ENCODE results near the gene TMEM217. TPM values are rescaled to one million over a fixed set of nuclear protein-coding genes. Genes with fewer than 3 reads are reported as not detected.

TMEM217 gene
- total and polyA plus RNA-seq, 7 experiments from 2014 or later = 0.28 to 2.8 (median 0.78) TPM; not detected in 2

- Histone ChIP-seq H3K4me1 (ENCODE audit: control insufficient read depth in 2 of 2, insufficient read depth in 2 of 2, low read length in 2 of 2) (peaks cover 12 to 14% of the 10 kb centered on the region in 2 donors), H3K27ac (ENCODE audit: low read depth, low read length) (peak overlapping the region; percentile 18), H3K9me3 (ENCODE audit: control insufficient read depth in 2 of 3, low read length in 3 of 3) (no peaks in the 10 kb centered on the region), H3K36me3 (ENCODE audit: control insufficient read depth in 2 of 3, insufficient read depth in 3 of 3, low read length in 3 of 3) (peaks cover 0 to 46% (median 10%) of the 10 kb centered on the region in 3 experiments), H3K27me3 (ENCODE audit: control insufficient read depth in 2 of 2, insufficient read depth in 2 of 2, low read length in 2 of 2) (no peaks in the 10 kb centered on the region), H3K4me3 (ENCODE audit: low read length) (no peak overlapping the region)
- H3K9me3 Mint-ChIP-seq = no peaks in the 10 kb centered on the region
- H3K36me3 Mint-ChIP-seq = peaks cover 15 to 55% (median 48%) of the 10 kb centered on the region in 5 donors
- ChIA-PET CTCF (no interaction called here), POLR2A (no interaction called here)
- H3K4me3 Mint-ChIP-seq = peak overlapping the region in 8 of 10 donors; percentile 0 to 75 (median 24)
- peak; percentile 81 for ATAC-seq
- peak in 8 of 9 donors; percentile 27 to 63 (median 48) for DNase-seq
- peak overlapping the region; percentile 49 to 94 (median 77) for H3K27ac Mint-ChIP-seq
- no peaks in the 10 kb centered on the region for H3K27me3 Mint-ChIP-seq
- intact Hi-C loops (cut with micrococcal nuclease) = loop anchor here in 1 of 2 donors (1.0 to 5.0 kb wide), 2 partner anchors 32 to 118 kb away; partner anchors contain the start of genes PIM1 and TMEM217
- H3K4me1 Mint-ChIP-seq = peaks cover 18 to 57% (median 22%) of the 10 kb centered on the region in 7 donors
Measured at GRCh38 chr6:37289931-37290330, 32.0 kb upstream of the TMEM217 start.

DNA sequence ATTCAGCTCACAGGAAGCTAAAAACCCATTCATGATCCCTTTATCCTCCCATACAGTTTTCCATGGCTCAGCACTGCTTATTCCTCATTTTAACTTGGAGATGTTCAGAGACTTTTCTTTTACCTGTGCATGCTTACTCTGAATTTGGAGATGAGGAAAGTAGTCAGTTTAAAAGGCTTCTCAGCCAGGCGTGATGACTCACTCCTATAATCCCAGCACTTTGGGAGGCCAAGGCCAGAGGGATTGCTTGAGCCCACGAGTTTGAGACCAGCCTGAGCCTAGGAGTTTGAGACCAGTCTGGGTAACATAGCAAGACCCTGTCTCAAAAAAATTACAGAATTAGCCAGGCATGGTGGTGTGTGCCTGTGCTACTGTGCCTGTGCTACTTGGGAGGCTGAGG lies 30.3 kb upstream of the TMEM217 start:
- ATAC-seq = no peak
- H3K4me1 ChIP-seq (ENCODE audit: control insufficient read depth in 2 of 2, insufficient read depth in 2 of 2, low read length in 2 of 2) = peaks cover 12 to 14% of the 10 kb centered on the region in 2 donors
- no peaks in the 10 kb centered on the region for H3K9me3 ChIP-seq (ENCODE audit: control insufficient read depth in 2 of 3, low read length in 3 of 3)
- intact Hi-C loops (cut with micrococcal nuclease) = no loop called here
- Mint-ChIP-seq H3K4me3 (peak overlapping the region in 1 of 10 donors; percentile 3), H3K27ac (peak overlapping the region in 1 of 9 donors; percentile 49), H3K27me3 (no peaks in the 10 kb centered on the region), H3K36me3 (peaks cover 13 to 59% (median 51%) of the 10 kb centered on the region in 5 donors), H3K4me1 (peaks cover 18 to 64% (median 22%) of the 10 kb centered on the region in 7 donors), H3K9me3 (no peaks in the 10 kb centered on the region)
- no peak for DNase-seq
- no peaks in the 10 kb centered on the region for H3K27me3 ChIP-seq (ENCODE audit: control insufficient read depth in 2 of 2, insufficient read depth in 2 of 2, low read length in 2 of 2)
- H3K36me3 ChIP-seq (ENCODE audit: control insufficient read depth in 2 of 3, insufficient read depth in 3 of 3, low read length in 3 of 3) = peaks cover 10 to 51% (median 12%) of the 10 kb centered on the region in 3 experiments
- ChIA-PET CTCF (no interaction called here), POLR2A (no interaction called here)
- no peak overlapping the region for H3K4me3 ChIP-seq (ENCODE audit: low read length)
- no peak overlapping the region for H3K27ac ChIP-seq (ENCODE audit: low read depth, low read length)

- H3K4me1 ChIP-seq (ENCODE audit: control insufficient read depth in 2 of 2, insufficient read depth in 2 of 2, low read length in 2 of 2) = peaks cover 12 to 14% of the 10 kb centered on the region in 2 donors
- no peak for DNase-seq
- Mint-ChIP-seq H3K27me3 (no peaks in the 10 kb centered on the region), H3K9me3 (no peaks in the 10 kb centered on the region), H3K4me1 (peaks cover 18 to 69% (median 22%) of the 10 kb centered on the region in 7 donors), H3K4me3 (no peak overlapping the region), H3K36me3 (peaks cover 19 to 62% (median 53%) of the 10 kb centered on the region in 5 donors), H3K27ac (peak overlapping the region in 4 of 9 donors; percentile 5 to 58 (median 44))
- CTCF ChIA-PET = interaction anchor here (0.7 kb wide), 1 partner anchor 266 kb away, joined by 5 read pairs; no protein-coding TSS in a partner anchor
- H3K9me3 ChIP-seq (ENCODE audit: control insufficient read depth in 2 of 3, low read length in 3 of 3) = no peaks in the 10 kb centered on the region
- intact Hi-C loops (cut with micrococcal nuclease) = no loop called here
- H3K4me3 ChIP-seq (ENCODE audit: low read length) = no peak overlapping the region
- no peak overlapping the region for H3K27ac ChIP-seq (ENCODE audit: low read depth, low read length)
- peaks cover 10 to 55% (median 12%) of the 10 kb centered on the region in 3 experiments for H3K36me3 ChIP-seq (ENCODE audit: control insufficient read depth in 2 of 3, insufficient read depth in 3 of 3, low read length in 3 of 3)
- ATAC-seq = no peak
- H3K27me3 ChIP-seq (ENCODE audit: control insufficient read depth in 2 of 2, insufficient read depth in 2 of 2, low read length in 2 of 2) = no peaks in the 10 kb centered on the region
- POLR2A ChIA-PET = interaction anchor here (0.5 kb wide), 1 partner anchor 173 kb away, joined by 4 read pairs; no protein-coding TSS in a partner anchor
Measured at GRCh38 chr6:37287519-37288157, 29.7 kb upstream of the TMEM217 start.

GRCh38 chr6:37285861-37286311 lies 27.9 kb upstream of the TMEM217 start:
- Histone ChIP-seq H3K9me3 (ENCODE audit: control insufficient read depth in 2 of 3, low read length in 3 of 3) (no peaks in the 10 kb centered on the region), H3K27me3 (ENCODE audit: control insufficient read depth in 2 of 2, insufficient read depth in 2 of 2, low read length in 2 of 2) (no peaks in the 10 kb centered on the region), H3K4me3 (ENCODE audit: low read length) (no peak overlapping the region), H3K4me1 (ENCODE audit: control insufficient read depth in 2 of 2, insufficient read depth in 2 of 2, low read length in 2 of 2) (peaks cover 12 to 14% of the 10 kb centered on the region in 2 donors), H3K36me3 (ENCODE audit: control insufficient read depth in 2 of 3, insufficient read depth in 3 of 3, low read length in 3 of 3) (peaks cover 0 to 55% (median 18%) of the 10 kb centered on the region in 3 experiments), H3K27ac (ENCODE audit: low read depth, low read length) (no peak overlapping the region)
- H3K4me3 Mint-ChIP-seq = no peak overlapping the region
- ChIA-PET POLR2A (no interaction called here), CTCF (interaction anchor here (0.7 kb wide), 1 partner anchor 17 kb away, joined by 3 read pairs; no protein-coding TSS in a partner anchor)
- H3K36me3 Mint-ChIP-seq = peaks cover 19 to 56% (median 40%) of the 10 kb centered on the region in 5 donors
- ATAC-seq (no peak), DNase-seq (no peak)
- no peaks in the 10 kb centered on the region for H3K9me3 Mint-ChIP-seq
- intact Hi-C loops (cut with micrococcal nuclease) = no loop called here
- no peaks in the 10 kb centered on the region for H3K27me3 Mint-ChIP-seq
- peak overlapping the region in 1 of 9 donors; percentile 7 for H3K27ac Mint-ChIP-seq
- peaks cover 18 to 71% (median 21%) of the 10 kb centered on the region in 7 donors for H3K4me1 Mint-ChIP-seq

- Histone ChIP-seq H3K27me3 (ENCODE audit: control insufficient read depth in 2 of 2, insufficient read depth in 2 of 2, low read length in 2 of 2) (no peaks in the 10 kb centered on the region), H3K4me1 (ENCODE audit: control insufficient read depth in 2 of 2, insufficient read depth in 2 of 2, low read length in 2 of 2) (peaks cover 7 to 8% of the 10 kb centered on the region in 2 donors), H3K9me3 (ENCODE audit: control insufficient read depth in 2 of 3, low read length in 3 of 3) (no peaks in the 10 kb centered on the region), H3K4me3 (ENCODE audit: low read length) (no peak overlapping the region), H3K36me3 (ENCODE audit: control insufficient read depth in 2 of 3, insufficient read depth in 3 of 3, low read length in 3 of 3) (peaks cover 0 to 66% (median 18%) of the 10 kb centered on the region in 3 experiments), H3K27ac (ENCODE audit: low read depth, low read length) (no peak overlapping the region)
- DNase-seq (no peak), ATAC-seq (no peak)
- H3K27ac Mint-ChIP-seq = peak overlapping the region in 1 of 9 donors; percentile 55
- H3K9me3 Mint-ChIP-seq = no peaks in the 10 kb centered on the region
- H3K27me3 Mint-ChIP-seq = no peaks in the 10 kb centered on the region
- H3K4me1 Mint-ChIP-seq = peaks cover 15 to 71% (median 17%) of the 10 kb centered on the region in 7 donors
- ChIA-PET CTCF (interaction anchor here (0.7 kb wide), 1 partner anchor 154 kb away, joined by 5 read pairs; no protein-coding TSS in a partner anchor), POLR2A (no interaction called here)
- no peak overlapping the region for H3K4me3 Mint-ChIP-seq
- peaks cover 23 to 63% (median 39%) of the 10 kb centered on the region in 5 donors for H3K36me3 Mint-ChIP-seq
- intact Hi-C loops (cut with micrococcal nuclease) = no loop called here
Measured at GRCh38 chr6:37284781-37285180, 26.8 kb upstream of the TMEM217 start.

- H3K27me3 Mint-ChIP-seq = no peaks in the 10 kb centered on the region
- no peaks in the 10 kb centered on the region for H3K9me3 Mint-ChIP-seq
- H3K4me1 Mint-ChIP-seq = peaks cover 5 to 69% (median 12%) of the 10 kb centered on the region in 7 donors
- POLR2A ChIA-PET = no interaction called here
- H3K27ac Mint-ChIP-seq = no peak overlapping the region
- no peak overlapping the region for H3K4me3 ChIP-seq (ENCODE audit: low read length)
- peaks cover 24 to 65% (median 41%) of the 10 kb centered on the region in 5 donors for H3K36me3 Mint-ChIP-seq
- ATAC-seq (no peak), DNase-seq (no peak)
- peak overlapping the region in 2 of 10 donors; percentile 20 to 25 for H3K4me3 Mint-ChIP-seq
- CTCF ChIA-PET = interaction anchor here (0.5 kb wide), 3 partner anchors 29 to 1399 kb away, joined by 3 to 6 read pairs (median 4); no protein-coding TSS in a partner anchor
- H3K36me3 ChIP-seq (ENCODE audit: control insufficient read depth in 2 of 3, insufficient read depth in 3 of 3, low read length in 3 of 3) = peaks cover 0 to 72% (median 18%) of the 10 kb centered on the region in 3 experiments
- H3K27ac ChIP-seq (ENCODE audit: low read depth, low read length) = no peak overlapping the region
- intact Hi-C loops (cut with micrococcal nuclease) = no loop called here
- H3K4me1 ChIP-seq (ENCODE audit: control insufficient read depth in 2 of 2, insufficient read depth in 2 of 2, low read length in 2 of 2) = no peaks in the 10 kb centered on the region
- H3K9me3 ChIP-seq (ENCODE audit: control insufficient read depth in 2 of 3, low read length in 3 of 3) = no peaks in the 10 kb centered on the region
- no peaks in the 10 kb centered on the region for H3K27me3 ChIP-seq (ENCODE audit: control insufficient read depth in 2 of 2, insufficient read depth in 2 of 2, low read length in 2 of 2)
Measured at GRCh38 chr6:37283671-37284151, 25.8 kb upstream of the TMEM217 start.
